Measurements from ENCODE around the gene CCNB1.

CCNB1 gene

GRCh38 chr5:69189162-69190086 lies 22.5 kb downstream of the CCNB1 start, which contains the start of gene CENPH:
CENPH (plus strand) TSS chr5:69189583; CDS start chr5:69189635, 52 bp downstream.
- peak; percentile 92 for ATAC-seq
- TF ChIP-seq ZNF565 (CRISPR knock-in tag; conservative IDR thresholded peaks at IDR 0.05; ENCODE audit: low read depth), result no peak
- peak; percentile 83 for TF ChIP-seq ZFP3 (CRISPR knock-in tag; IDR thresholded peaks at IDR 0.05)
- no peak for TF ChIP-seq PATZ1 (CRISPR knock-in tag; IDR thresholded peaks at IDR 0.05; ENCODE audit: borderline replicate concordance)
- TF ChIP-seq ZNF70 (CRISPR knock-in tag; IDR thresholded peaks at IDR 0.05), result peak; percentile 89
- TF ChIP-seq OSR1 (CRISPR knock-in tag; IDR thresholded peaks at IDR 0.05), result no peak
- TF ChIP-seq ISL1 (CRISPR knock-in tag; IDR thresholded peaks at IDR 0.05), result no peak
- TF ChIP-seq TCF4 (CRISPR knock-in tag; IDR thresholded peaks at IDR 0.05; ENCODE audit: borderline replicate concordance), result no peak
- no peak for TF ChIP-seq PPARA (CRISPR knock-in tag; IDR thresholded peaks at IDR 0.05; ENCODE audit: borderline replicate concordance)

GRCh38 chr5:69202497-69202896 lies 35.5 kb downstream of the CCNB1 start:
- TF ChIP-seq CSRNP3 (CRISPR knock-in tag; IDR thresholded peaks at IDR 0.05) (no peak), ZNF565 (CRISPR knock-in tag; conservative IDR thresholded peaks at IDR 0.05; ENCODE audit: low read depth) (no peak), ISL1 (CRISPR knock-in tag; IDR thresholded peaks at IDR 0.05) (peak; percentile 76)
- ATAC-seq, result peak; percentile 61

GRCh38 chr5:69206528-69207190 lies 39.7 kb downstream of the CCNB1 start:
- no peak for ATAC-seq
- TF ChIP-seq ISL1 (CRISPR knock-in tag; IDR thresholded peaks at IDR 0.05) (peak; percentile 33; the same call in 1 of the 2 replicates), TSHZ2 (CRISPR knock-in tag; IDR thresholded peaks at IDR 0.05) (no peak)

GRCh38 chr5:69209602-69210001 lies 42.7 kb downstream of the CCNB1 start:
- TF ChIP-seq ISL1 (CRISPR knock-in tag; IDR thresholded peaks at IDR 0.05) (peak; percentile 31; the same call in 1 of the 2 replicates), TCF4 (CRISPR knock-in tag; IDR thresholded peaks at IDR 0.05; ENCODE audit: borderline replicate concordance) (no peak)
- ATAC-seq, result peak; percentile 20; the same call in 1 of the 3 replicates

GRCh38 chr5:69211200-69211599 lies 44.2 kb downstream of the CCNB1 start:
- ATAC-seq, result no peak
- no peak for TF ChIP-seq PPARA (CRISPR knock-in tag; IDR thresholded peaks at IDR 0.05; ENCODE audit: borderline replicate concordance)
- TF ChIP-seq ZNF8 (CRISPR knock-in tag; IDR thresholded peaks at IDR 0.05), result no peak
- TF ChIP-seq TSHZ2 (CRISPR knock-in tag; IDR thresholded peaks at IDR 0.05), result no peak
- no peak for TF ChIP-seq ZNF565 (CRISPR knock-in tag; conservative IDR thresholded peaks at IDR 0.05; ENCODE audit: low read depth)
- no peak for TF ChIP-seq BACH2 (CRISPR knock-in tag; IDR thresholded peaks at IDR 0.05; ENCODE audit: borderline replicate concordance)
- no peak for TF ChIP-seq SNAI2 (CRISPR knock-in tag; IDR thresholded peaks at IDR 0.05)
- TF ChIP-seq CSDC2 (CRISPR knock-in tag; IDR thresholded peaks at IDR 0.05), result no peak
- no peak for TF ChIP-seq CREB5 (CRISPR knock-in tag; IDR thresholded peaks at IDR 0.05; ENCODE audit: low read depth)
- TF ChIP-seq ZFP30 (CRISPR knock-in tag; IDR thresholded peaks at IDR 0.05), result no peak
- TF ChIP-seq POU6F1 (CRISPR knock-in tag; IDR thresholded peaks at IDR 0.05; ENCODE audit: borderline replicate concordance, low read depth), result no peak

Measured in SK-N-SH treated with all-trans-retinoic acid at 6 μM for 48 hours (cell line).